ENCODE measurements around the gene LURAP1L. TPM values are rescaled to one million over a fixed set of nuclear protein-coding genes. Genes with fewer than 3 reads are reported as not detected.

Gene LURAP1L
- total and polyA plus RNA-seq, 9 of the 15 experiments (the other 6 are each of a cell fraction or from before 2014, with no cell fraction given), result 0.06 to 0.28 (median 0.07) TPM; not detected in 4

- intact Hi-C loops (cut with micrococcal nuclease), result loop anchor here (5.0 kb wide), 1 partner anchor 94 kb away; no protein-coding TSS in a partner anchor
- Histone ChIP-seq H3K9me3 (replicated peaks; ENCODE audit: control insufficient read depth, insufficient read depth, low read depth, low read length) (no peaks in the 10 kb centered on the region), H3K4me3 (no peak overlapping the region), H3K4me2 (ENCODE audit: insufficient read depth, low read length) (no peak overlapping the region), H3K36me3 (ENCODE audit: control insufficient read depth, insufficient read depth, low read length) (no peaks in the 10 kb centered on the region), H2AFZ (ENCODE audit: low read depth, low read length) (no peak overlapping the region), H3K4me1 (replicated peaks in 1 of 2; ENCODE audit: control insufficient read depth in 2 of 2, insufficient read depth in 2 of 2, low read length in 2 of 2) (no peaks in the 10 kb centered on the region), H3K9me1 (ENCODE audit: control insufficient read depth, insufficient read depth, low read length) (no peaks in the 10 kb centered on the region), H4K20me1 (replicated peaks; ENCODE audit: control insufficient read depth, insufficient read depth, low read length) (no peaks in the 10 kb centered on the region), H3K79me2 (ENCODE audit: control insufficient read depth, insufficient read depth, low read length) (no peaks in the 10 kb centered on the region), H3K27me3 (ENCODE audit: control insufficient read depth in 2 of 2, insufficient read depth in 2 of 2, low read length in 2 of 2) (no peaks in the 10 kb centered on the region), H3K27ac (ENCODE audit: extremely low read depth, low read depth, low read length) (no peak overlapping the region), H3K9ac (ENCODE audit: insufficient read depth in 1 of 2, low read depth in 2 of 2, low read length in 2 of 2) (no peak overlapping the region)
- DNase-seq (ENCODE audit: extremely low read depth in 1 of 4, low spot score in 3 of 4), result no peak
- ChIA-PET CTCF (ENCODE audit: low intra/inter-chr PET ratio) (no interaction called here), POLR2A (no interaction called here)
- no peak for FAIRE-seq
- in situ Hi-C loops (cut with MboI), result no loop called here
- 0% methylated on average over 3 of the region's 3 CpGs for whole genome bisulfite sequencing (ENCODE audit: insufficient coverage, low coverage, missing lambda C conversion rate)
- no TSS peak for BruUV-seq (replicated peaks)
- ATAC-seq, result no peak
- TF ChIP-seq DEAF1 (CRISPR knock-in tag; IDR thresholded peaks at IDR 0.05), result no peak
- TF ChIP-seq KLF13 (tag; IDR thresholded peaks at IDR 0.05; ENCODE audit: borderline replicate concordance, low read depth), result no peak
- TF ChIP-seq KDM4B (IDR thresholded peaks at IDR 0.05; ENCODE audit: borderline replicate concordance in 2 of 2, low read depth in 1 of 2), result no peak
- TF ChIP-seq CHD4 (IDR thresholded peaks at IDR 0.05; ENCODE audit: insufficient read depth, insufficient replicate concordance, low read depth, low read length, poor library complexity, severe bottlenecking), result no peak
- no peak for TF ChIP-seq TFAM (CRISPR knock-in tag; conservative IDR thresholded peaks at IDR 0.05)
- no peak for TF ChIP-seq RERE (CRISPR knock-in tag; IDR thresholded peaks at IDR 0.05; ENCODE audit: borderline replicate concordance)
- TF ChIP-seq CREB1 (IDR thresholded peaks at IDR 0.05), result no peak
- no peak for TF ChIP-seq CREB1 (CRISPR knock-in tag; IDR thresholded peaks at IDR 0.05)
- TF ChIP-seq NR2C2 (CRISPR knock-in tag; IDR thresholded peaks at IDR 0.05), result no peak
- TF ChIP-seq NR2C2 (tag; IDR thresholded peaks at IDR 0.05), result no peak
- no peak for TF ChIP-seq MCM2 (IDR thresholded peaks at IDR 0.05; ENCODE audit: low read depth)
- no peak for TF ChIP-seq CHAMP1 (IDR thresholded peaks at IDR 0.05)
- no peak for TF ChIP-seq RB1 (IDR thresholded peaks at IDR 0.05; ENCODE audit: low read depth)
Observed at GRCh38 chr9:12816656-12817101, 41.9 kb downstream of the LURAP1L start.
